ENCODE measurements around the gene ABCB8. TPM values are rescaled to one million over a fixed set of nuclear protein-coding genes. Genes with fewer than 3 reads are reported as not detected.
"Not testable (repeated sequence)": the region's sequence is repeated elsewhere in the genome, so short reads cannot be mapped to it uniquely, and the experiment has no call there.

Gene ABCB8
- total RNA-seq, 2 donors from 2014 or later: 20.1 to 21.6 TPM

- intact Hi-C loops (cut with DNase I); DNase-seq; ATAC-seq: not testable (repeated sequence)
Measured at GRCh38 chr7:151011616-151012015, 16.6 kb upstream of the ABCB8 start.

- intact Hi-C loops (cut with DNase I): no loop called here
- ATAC-seq (no peak), DNase-seq (no peak)
Measured at GRCh38 chr7:151012031-151012692, 16.1 kb upstream of the ABCB8 start.

- DNase-seq (no peak), ATAC-seq (peak; percentile 15 to 24)
- intact Hi-C loops (cut with DNase I): no loop called here
Measured at GRCh38 chr7:151012911-151013347, 15.3 kb upstream of the ABCB8 start.

GRCh38 chr7:151013356-151013732, 14.9 kb upstream of the ABCB8 start:
- intact Hi-C loops (cut with DNase I): no loop called here
- peak; percentile 7 to 16 for ATAC-seq
- DNase-seq: no peak

- DNase-seq (peak; percentile 83), ATAC-seq (peak; percentile 20 to 60)
- intact Hi-C loops (cut with DNase I): no loop called here
Measured at GRCh38 chr7:151013733-151014497, 14.3 kb upstream of the ABCB8 start.

- ATAC-seq (no peak), DNase-seq (no peak)
- intact Hi-C loops (cut with DNase I): no loop called here
Measured at GRCh38 chr7:151014950-151015349, 13.3 kb upstream of the ABCB8 start.

- DNase-seq (no peak), ATAC-seq (no peak)
- intact Hi-C loops (cut with DNase I): no loop called here
Measured at GRCh38 chr7:151015967-151016366, 12.3 kb upstream of the ABCB8 start.

GRCh38 chr7:151016505-151016904, 11.7 kb upstream of the ABCB8 start:
- ATAC-seq (no peak), DNase-seq (no peak)
- intact Hi-C loops (cut with DNase I): no loop called here

GRCh38 chr7:151016942-151017341, 11.3 kb upstream of the ABCB8 start:
- intact Hi-C loops (cut with DNase I): no loop called here

GRCh38 chr7:151017370-151017952, 10.8 kb upstream of the ABCB8 start:
- no peak for ATAC-seq
- intact Hi-C loops (cut with DNase I): no loop called here
- DNase-seq: no peak

More at GRCh38 chr7:151016942-151017341, 11.3 kb upstream of the ABCB8 start:
- DNase-seq: no peak
- no peak for ATAC-seq

- peak; percentile 61 to 69 for ATAC-seq
- DNase-seq: peak; percentile 71
- intact Hi-C loops (cut with DNase I): no loop called here
Measured at GRCh38 chr7:151017953-151018420, 10.3 kb upstream of the ABCB8 start.

- intact Hi-C loops (cut with DNase I): no loop called here
- DNase-seq: no peak
- peak; percentile 17 to 27 for ATAC-seq
Measured at GRCh38 chr7:151018421-151019129, 9.7 kb upstream of the ABCB8 start.

GRCh38 chr7:151019130-151019447, 9.2 kb upstream of the ABCB8 start:
- ATAC-seq (peak in 1 of 2 donors; percentile 12), DNase-seq (no peak)
- intact Hi-C loops (cut with DNase I): no loop called here

- intact Hi-C loops (cut with DNase I): no loop called here
- DNase-seq (no peak), ATAC-seq (no peak)
Measured at GRCh38 chr7:151020231-151020630, 8.0 kb upstream of the ABCB8 start.

- no peak for DNase-seq
- intact Hi-C loops (cut with DNase I): no loop called here
- ATAC-seq: no peak
Measured at GRCh38 chr7:151023232-151023631, 5.0 kb upstream of the ABCB8 start.

GRCh38 chr7:151024435-151025056, 3.7 kb upstream of the ABCB8 start, which contains the start of gene ATG9B:
Gene ATG9B (minus strand): TSS chr7:151024494. CDS start chr7:151024423, 71 bp downstream.
- DNase-seq: no peak
- no peak for ATAC-seq
- intact Hi-C loops (cut with DNase I): no loop called here

GRCh38 chr7:151025924-151026671, 2.2 kb upstream of the ABCB8 start:
- DNase-seq (no peak), ATAC-seq (no peak)
- intact Hi-C loops (cut with DNase I): no loop called here
